Measurements from ENCODE around the gene MAP3K13.

DNA sequence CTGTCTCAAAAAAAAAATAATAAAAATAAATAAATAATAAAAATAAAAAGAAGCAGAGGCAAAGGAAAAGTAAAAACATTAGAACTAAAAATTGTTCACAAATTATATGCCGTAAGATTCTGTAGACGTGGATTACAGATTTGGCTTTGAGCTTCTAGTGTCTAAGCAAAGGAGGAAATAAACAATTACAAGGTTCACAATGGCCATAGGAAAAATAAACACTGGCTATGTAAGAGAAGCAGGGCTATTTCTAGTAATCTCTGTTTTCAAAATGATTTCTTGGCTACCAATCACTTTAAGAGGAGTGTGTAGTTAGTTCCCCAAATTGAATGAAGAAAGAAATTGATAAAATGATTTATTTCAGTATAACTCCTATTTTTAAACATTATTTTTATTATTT, 81.4 kb downstream of the MAP3K13 start:
- TF ChIP-seq, protein P1, sequence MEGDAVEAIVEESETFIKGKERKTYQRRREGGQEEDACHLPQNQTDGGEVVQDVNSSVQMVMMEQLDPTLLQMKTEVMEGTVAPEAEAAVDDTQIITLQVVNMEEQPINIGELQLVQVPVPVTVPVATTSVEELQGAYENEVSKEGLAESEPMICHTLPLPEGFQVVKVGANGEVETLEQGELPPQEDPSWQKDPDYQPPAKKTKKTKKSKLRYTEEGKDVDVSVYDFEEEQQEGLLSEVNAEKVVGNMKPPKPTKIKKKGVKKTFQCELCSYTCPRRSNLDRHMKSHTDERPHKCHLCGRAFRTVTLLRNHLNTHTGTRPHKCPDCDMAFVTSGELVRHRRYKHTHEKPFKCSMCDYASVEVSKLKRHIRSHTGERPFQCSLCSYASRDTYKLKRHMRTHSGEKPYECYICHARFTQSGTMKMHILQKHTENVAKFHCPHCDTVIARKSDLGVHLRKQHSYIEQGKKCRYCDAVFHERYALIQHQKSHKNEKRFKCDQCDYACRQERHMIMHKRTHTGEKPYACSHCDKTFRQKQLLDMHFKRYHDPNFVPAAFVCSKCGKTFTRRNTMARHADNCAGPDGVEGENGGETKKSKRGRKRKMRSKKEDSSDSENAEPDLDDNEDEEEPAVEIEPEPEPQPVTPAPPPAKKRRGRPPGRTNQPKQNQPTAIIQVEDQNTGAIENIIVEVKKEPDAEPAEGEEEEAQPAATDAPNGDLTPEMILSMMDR (IDR thresholded peaks at IDR 0.05; ENCODE audit: insufficient read depth, low read depth, low read length): no peak
- no peak for TF ChIP-seq EZH2 (IDR thresholded peaks at IDR 0.05; ENCODE audit: insufficient read depth, low read length)

All from astrocyte (in vitro differentiated cells and primary cell).